Left cardiac atrium (tissue), 4 donors: ENCODE measurements around the gene FADS1. TPM values are rescaled to one million over a fixed set of nuclear protein-coding genes. Genes with fewer than 3 reads are reported as not detected.

Experiments used
- ATAC-seq, 2 donors: fragments of 200-7000 bp; cut with Tn5 transposase; one replicate each; pipeline ENCODE4 v1.9.1; 2020; ENCODE audit warnings: mild to moderate bottlenecking in 2 of 2, moderate library complexity in 2 of 2
- DNase-seq: peaks from one replicate; pipeline ENCODE4 v3.0.0-alpha.2; 2020
- intact Hi-C, 2 donors: fragments of 100-400 bp; cut with DNase I; formaldehyde crosslinking; loops; one replicate each; pipeline versions ENCODE4 v1.14.1 to v1.15.1; 2022 to 2023
- long read RNA-seq: library from polyadenylated mRNA; unstranded; transcript quantifications from one replicate; pipeline ENCODE4 v2.0.0, GENCODE V29; 2021
- total RNA-seq, 2 donors: library from RNA; stranded (reverse); fragmentation: NEBNext Ultra II Directional; extraction: Animal tissue kit (Norgen Biotek cat#: 25700); gene quantifications; one replicate each; pipeline ENCODE4 v1.2.1, GENCODE V29; 2021
- donor health status: DM: no; HTN: yes; CAD: no.
- donor health status: DM: no; HTN: yes; CAD: no; lungs with severe emphysema.
- donor health status: DM: yes; HTN: yes; CAD: no.
- donor health status: Dilated cardiomyopathy.

Gene FADS1
- 10 to 100 TPM; 44.9 to 54.1 TPM for total RNA-seq
- long read RNA-seq, full-length matches to known transcripts: 151 of 181 reads
- long read RNA-seq, partial matches to known transcripts: 17 of 181 reads
- long read RNA-seq, other reads (novel, unspliced or antisense): 13 of 181 reads

DNA sequence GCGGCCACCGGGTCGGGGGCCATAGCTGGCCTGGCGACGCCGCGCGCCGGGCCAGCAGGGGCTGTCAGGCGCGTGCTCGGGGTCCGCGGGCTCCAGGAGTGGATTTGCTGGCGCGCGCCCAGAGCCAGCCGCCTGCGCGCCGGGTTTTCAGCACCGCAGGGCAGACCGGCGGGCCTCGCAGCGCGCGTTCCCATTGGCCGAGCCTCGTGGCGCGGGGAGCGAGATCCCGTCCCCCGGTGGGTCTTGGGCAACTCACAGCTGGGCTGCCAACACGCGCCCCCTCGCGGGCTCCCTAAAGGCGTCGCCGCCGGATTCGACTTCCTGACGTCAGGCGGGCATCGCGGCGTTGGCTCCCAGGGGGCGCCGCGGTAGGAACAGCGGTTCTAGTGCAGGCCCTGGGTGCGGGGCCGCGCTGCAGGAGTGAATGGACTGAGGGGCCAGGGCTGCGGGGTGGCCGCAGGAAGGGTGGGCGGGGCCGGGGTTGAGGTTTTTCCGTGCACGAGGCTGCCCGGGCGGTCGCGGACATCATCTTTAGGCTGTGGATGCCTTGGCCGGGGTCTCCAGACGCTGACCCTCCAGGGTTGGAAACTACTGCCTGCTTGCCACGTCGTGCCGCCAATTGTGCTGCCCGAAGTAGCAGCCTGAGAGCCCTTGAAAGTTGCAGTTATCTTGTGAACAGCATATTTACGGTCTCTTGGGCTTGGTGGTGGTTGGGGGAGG, at the start of gene FADS1:
Gene FADS1, minus strand, starts transcription at position 268 of the 720 bp plus-strand sequence. Its CDS starts 74 bp downstream, at position 194.
- ATAC-seq (peak; percentile 68 to 72), DNase-seq (peak; percentile 94)
- intact Hi-C loops: loop anchor here in 1 of 2 donors (5.0 kb wide), 1 partner anchor 35 kb away; no protein-coding TSS in a partner anchor

DNA sequence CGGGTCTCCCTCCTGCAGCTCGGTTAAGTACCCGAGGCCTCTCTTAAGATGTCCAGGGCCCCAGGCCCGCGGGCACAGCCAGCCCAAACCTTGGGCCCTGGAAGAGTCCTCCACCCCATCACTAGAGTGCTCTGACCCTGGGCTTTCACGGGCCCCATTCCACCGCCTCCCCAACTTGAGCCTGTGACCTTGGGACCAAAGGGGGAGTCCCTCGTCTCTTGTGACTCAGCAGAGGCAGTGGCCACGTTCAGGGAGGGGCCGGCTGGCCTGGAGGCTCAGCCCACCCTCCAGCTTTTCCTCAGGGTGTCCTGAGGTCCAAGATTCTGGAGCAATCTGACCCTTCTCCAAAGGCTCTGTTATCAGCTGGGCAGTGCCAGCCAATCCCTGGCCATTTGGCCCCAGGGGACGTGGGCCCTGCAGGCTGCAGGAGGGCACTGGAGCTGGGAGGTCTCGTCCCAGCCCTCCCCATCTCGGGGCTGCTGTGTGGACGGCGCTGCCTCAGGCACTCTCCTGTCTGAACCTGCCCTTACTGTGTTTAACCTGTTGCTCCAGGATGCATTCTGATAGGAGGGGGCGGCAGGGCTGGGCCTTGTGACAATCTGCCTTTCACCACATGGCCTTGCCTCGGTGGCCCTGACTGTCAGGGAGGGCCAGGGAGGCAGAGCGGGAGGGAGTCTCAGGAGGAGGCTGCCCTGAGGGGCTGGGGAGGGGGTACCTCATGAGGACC, 49.6 kb upstream of the FADS1 start:
- DNase-seq: no peak
- no peak for ATAC-seq
- intact Hi-C loops: loop anchor here in 1 of 2 donors (10.0 kb wide), 1 partner anchor 62 kb away; no protein-coding TSS in a partner anchor

DNA sequence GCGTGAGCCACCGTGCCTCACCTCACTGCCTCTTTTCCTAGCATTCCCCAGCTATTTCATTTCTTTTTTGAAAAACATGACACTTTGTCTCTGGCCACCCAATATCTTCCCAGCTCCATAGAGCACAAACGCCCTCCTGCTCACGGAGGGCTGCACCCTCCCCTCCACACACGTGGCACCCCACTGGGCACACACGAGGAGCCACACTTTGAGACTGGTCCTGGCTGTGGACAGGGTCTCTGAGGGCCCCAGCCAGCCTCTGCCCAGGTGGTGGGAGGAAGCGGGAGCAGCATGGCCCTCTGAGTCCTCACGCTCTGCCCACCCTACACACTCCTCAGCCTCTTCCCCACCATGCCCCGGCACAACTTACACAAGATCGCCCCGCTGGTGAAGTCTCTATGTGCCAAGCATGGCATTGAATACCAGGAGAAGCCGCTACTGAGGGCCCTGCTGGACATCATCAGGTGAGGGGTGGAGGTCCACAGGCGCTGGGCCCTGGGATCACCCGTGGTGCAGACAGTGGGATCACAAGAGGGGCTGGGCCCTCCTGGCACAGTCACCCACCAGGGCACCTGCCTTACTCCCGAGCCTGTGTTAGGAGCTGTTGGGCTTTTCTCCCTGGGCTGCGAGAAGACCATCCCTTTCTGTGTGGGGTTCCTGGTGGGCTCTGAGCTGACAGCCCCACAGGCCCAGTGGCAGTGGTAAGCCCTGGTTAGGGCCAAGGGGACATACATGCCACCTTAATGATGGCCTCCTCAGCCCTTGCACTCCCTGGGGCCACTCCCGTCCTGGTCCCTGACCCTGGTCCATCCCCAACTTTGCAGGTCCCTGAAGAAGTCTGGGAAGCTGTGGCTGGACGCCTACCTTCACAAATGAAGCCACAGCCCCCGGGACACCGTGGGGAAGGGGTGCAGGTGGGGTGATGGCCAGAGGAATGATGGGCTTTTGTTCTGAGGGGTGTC, 48.3 kb upstream of the FADS1 start:
- DNase-seq: no peak
- intact Hi-C loops: loop anchor here in 1 of 2 donors (10.0 kb wide), 1 partner anchor 60 kb away; no protein-coding TSS in a partner anchor

DNA sequence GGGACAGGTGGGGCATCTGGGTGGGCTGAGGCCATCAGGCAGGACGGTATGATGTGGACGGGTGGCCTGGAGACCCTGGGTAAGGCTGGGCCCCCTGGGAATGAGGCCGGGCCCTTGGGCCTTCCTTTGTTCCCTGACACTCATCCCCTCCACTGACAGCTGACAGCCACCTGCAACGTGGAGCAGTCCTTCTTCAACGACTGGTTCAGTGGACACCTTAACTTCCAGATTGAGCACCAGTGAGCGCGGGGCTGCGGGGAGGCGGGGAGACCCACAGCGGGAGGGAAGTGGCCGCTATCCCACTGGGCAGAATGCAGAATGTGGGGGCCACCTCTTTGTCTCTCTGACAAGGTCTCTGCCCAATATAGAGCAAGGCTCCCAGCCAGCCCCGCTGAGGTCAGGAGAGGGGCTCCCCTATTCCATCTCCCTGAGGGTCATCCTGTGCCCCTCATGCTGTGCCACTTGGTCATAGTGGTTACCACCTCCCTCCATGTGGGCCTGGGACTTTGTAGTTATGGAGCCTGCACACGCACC, 46.8 kb upstream of the FADS1 start:
- intact Hi-C loops: loop anchor here in 1 of 2 donors (10.0 kb wide), 1 partner anchor 59 kb away; no protein-coding TSS in a partner anchor
- DNase-seq: no peak
- no peak for ATAC-seq

More for the DNA sequence above, 48.3 kb upstream of the FADS1 start:
- no peak for ATAC-seq

DNA sequence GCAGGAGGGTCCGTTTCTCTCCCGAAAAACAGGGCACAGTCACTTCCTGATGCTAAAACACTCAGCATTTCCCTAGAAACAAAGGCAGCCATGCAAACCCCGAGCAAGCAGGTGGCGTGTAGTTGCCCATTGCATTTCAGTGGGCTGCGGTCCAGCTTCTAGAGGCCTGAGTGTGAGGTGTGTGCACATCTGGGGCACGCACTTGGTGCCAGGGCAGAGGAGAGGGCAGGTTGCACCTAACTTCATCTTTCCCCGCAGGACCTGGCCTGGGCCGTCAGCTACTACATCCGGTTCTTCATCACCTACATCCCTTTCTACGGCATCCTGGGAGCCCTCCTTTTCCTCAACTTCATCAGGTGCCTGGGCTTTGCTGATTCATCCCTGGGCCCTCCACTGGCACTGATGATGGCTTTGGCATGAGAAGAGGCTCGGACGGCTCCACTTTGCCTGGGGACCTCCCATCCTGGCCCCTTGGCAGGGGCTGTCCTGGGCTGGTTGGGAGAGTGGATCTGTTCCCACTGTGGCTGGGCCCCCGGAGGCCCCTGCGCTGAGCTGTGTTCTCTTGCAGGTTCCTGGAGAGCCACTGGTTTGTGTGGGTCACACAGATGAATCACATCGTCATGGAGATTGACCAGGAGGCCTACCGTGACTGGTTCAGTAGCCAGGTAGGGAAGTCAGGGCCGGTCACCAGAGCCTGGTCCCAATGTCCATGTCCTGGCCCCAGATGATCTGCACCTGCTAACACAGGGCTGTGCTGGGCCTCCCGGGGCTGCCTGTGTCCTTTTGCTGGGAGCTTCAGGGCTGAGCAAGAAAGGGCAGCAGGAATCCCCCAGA, 46.1 kb upstream of the FADS1 start:
- no peak for DNase-seq
- intact Hi-C loops: loop anchor here in 1 of 2 donors (10.0 kb wide), 1 partner anchor 58 kb away; no protein-coding TSS in a partner anchor
- no peak for ATAC-seq

DNA sequence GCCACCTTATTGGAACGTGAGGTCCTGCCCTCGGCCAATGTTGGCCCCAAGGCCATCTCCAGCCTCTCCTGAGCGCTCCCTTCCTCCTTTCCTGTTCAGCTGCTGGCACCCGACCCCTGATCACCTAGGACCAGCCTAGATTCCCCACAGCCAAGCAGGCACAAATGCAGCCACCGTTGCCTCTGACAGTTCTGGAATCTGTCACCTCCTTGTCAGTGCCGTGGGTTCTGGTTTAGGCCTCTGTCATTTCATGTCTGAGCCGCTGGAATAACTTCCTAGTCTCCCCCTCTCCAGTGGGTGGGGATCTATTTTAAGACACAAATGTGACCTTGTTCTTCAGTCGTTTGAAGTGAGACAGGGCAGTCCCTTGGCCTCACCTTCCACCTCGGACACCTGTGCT, 44.8 kb upstream of the FADS1 start:
- ATAC-seq: peak; percentile 60 to 61
- intact Hi-C loops: loop anchor here in 1 of 2 donors (10.0 kb wide), 1 partner anchor 57 kb away; no protein-coding TSS in a partner anchor
- DNase-seq: no peak

DNA sequence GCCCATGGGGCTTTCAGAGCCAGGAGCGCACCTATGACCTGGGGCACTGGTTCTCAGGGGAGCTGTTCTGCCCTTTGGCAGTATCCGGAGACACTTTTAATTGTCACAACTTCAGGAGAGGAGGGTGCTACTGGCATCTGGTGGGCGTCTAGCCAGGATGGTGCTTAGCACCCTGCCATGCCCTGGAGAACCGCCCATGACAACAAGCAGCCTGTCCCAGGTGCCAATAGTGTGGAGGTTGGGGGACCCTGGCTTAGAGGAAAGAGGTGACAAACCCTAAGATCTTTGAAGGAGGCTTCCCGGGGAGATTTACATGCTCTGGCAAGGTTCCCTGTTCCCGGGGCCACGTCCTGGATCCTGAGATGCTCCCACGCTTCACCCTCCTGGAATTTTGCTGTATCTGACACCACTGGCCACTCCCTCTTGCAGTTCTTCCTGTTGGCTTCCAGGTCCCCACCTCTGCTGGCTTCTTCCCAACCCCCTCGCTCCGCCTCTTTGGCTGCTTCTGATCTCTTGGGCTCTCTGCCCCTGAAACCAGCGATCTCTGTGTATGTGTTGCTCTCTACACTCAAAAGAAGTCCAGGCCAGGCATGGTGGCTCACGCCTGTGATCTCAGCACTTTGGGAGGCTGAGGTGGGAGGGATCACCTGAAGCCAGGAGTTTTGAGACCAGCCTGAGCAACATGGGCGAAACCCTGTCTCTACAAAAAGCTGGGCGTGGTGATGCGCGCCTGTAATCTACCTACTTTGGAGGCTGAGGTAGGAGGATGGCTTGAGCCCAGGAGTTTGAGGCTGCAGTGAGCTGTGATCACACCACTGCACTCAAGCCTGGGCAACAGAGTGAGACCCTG, 43.5 kb upstream of the FADS1 start:
- intact Hi-C loops: loop anchor here in 1 of 2 donors (10.0 kb wide), 1 partner anchor 55 kb away; no protein-coding TSS in a partner anchor
- ATAC-seq: peak; percentile 71 to 79
- peak; percentile 81 for DNase-seq

DNA sequence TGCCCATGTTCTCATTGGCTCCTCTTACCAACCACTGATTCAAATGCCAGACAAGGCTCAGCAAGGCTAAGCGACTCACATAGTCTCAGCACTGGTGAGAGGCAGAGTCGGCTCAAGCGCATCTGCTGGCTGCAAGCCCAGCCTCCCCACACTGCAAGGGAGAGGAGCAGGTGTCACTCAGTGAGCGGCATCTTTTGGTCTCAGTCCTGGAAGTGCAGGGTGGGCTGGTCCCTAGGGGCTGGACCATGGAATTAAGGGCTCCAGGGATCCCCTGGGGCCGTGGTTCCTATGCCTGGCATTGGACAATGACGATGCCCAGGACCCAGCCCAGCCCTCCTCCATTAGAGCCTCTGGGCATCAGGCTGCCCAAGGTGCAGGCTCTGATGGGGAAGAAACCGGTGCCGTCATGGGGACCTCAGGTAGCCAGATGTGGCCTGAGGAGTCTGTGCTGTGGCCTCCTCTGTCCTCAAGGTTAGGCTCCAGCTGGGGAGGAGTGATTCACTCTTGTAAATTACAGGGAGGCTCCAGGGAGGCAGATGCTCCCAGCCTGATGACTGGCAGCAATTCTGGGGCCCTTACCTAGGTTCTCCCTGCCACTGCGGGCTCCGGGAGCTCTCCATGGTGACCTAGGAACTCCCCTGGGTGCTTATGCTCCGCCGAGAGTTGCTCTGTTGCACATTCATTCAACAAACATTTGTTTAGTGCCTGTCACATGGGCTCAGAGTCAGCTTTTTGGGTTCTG, 39.3 kb upstream of the FADS1 start:
- DNase-seq (no peak), ATAC-seq (no peak)
- intact Hi-C loops: no loop called here

DNA sequence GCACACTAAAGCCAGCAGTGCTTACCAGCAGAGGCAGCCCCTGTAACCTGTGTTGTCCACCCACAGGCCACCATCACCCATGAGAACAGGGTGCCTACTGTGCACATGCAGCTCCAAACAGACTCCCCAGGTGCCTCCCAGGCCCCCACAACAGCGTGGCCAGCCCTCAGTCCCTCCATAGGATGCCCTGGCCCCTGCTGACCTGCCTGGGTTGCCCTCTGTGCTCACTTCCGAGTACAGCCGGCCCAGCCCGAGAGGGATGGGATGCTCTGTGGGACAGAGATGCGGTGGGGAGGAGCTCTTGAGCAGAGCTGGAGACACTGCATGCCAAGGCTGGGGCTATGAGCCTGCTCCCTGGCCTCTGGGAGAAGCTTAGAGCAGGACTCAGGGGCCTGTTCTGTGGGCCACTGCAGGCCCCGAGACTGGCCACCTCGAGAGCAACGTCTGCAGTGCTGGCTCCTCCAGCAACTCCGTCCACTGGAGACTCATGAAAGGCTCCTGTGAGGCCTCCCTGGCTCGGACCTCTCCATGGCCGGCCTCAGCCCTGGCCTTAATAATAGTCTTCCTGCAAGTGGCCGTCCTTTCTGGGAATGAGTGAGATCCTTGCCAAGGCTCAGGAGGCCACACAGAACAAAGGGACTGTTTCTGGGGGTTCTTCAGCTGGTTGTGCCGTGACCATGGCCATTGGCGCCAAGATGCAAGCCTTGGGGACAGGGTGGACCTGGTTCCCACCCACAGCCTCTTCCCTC, 38.3 kb upstream of the FADS1 start:
- intact Hi-C loops: loop anchor here in 1 of 2 donors (5.0 kb wide), 1 partner anchor 38 kb away; the partner anchor contains the start of gene FADS1
- DNase-seq: no peak
- no peak for ATAC-seq

DNA sequence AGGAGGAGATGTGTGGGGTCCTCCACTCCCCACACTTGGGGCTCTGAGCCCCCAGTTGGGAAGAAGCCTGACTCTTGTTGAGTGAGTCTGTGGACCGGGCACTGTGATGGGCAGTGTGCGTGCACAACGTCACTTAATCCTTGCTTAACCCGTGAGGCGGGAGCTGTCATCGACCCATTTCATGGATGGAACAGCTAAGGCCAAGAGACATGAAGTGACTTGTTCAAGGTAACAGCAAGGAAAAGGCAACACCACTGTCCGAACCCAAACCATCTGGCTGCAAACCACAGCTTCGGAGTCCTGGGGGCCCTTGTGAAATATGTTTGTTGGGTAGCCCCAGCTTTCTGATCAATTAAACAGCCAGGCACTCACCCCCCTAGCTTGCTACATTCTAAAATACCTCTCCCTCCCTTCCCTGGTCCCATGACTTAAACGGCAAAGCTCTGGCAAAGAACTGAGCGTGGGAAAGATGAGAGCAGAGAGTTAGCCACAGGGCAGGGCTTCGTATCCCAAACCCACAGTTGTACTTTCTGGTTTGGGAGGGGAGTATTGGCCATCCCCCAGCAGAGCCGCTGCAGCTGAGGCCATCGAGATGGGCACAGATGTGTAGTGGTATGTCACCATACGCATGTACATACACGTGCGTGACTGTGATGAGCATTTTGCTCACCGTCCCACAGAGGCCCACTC, 37.5 kb upstream of the FADS1 start:
- no peak for DNase-seq
- ATAC-seq: no peak
- intact Hi-C loops: loop anchor here in 1 of 2 donors (5.0 kb wide), 1 partner anchor 37 kb away; the partner anchor contains the start of gene FADS1

DNA sequence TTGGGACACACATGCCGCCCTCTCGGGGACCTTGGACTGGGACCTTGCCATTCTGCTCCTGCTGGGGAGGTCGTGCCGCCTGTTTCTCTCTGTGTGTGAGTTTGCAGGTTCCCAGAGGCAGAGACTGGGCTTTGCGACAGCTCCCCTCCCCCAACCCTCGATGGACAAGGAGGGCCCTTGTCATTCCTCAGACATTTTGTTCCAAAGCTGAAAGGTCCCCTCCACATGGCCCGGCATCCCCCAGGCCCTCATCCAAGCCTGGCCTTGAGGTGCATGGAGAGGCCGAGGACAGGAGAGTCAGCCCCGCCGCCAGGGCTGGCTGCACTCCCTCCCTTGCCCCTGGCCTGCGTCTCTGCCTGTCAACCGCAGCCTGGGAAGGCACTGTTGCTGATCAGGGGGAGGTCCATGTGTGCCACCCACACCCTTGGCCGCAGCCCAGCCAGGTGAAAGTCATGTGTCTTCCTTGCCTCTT, 36.9 kb upstream of the FADS1 start:
- ATAC-seq (peak in 1 of 2 donors; percentile 50), DNase-seq (no peak)
- intact Hi-C loops: loop anchor here in 1 of 2 donors (5.0 kb wide), 1 partner anchor 36 kb away; the partner anchor contains the start of gene FADS1

DNA sequence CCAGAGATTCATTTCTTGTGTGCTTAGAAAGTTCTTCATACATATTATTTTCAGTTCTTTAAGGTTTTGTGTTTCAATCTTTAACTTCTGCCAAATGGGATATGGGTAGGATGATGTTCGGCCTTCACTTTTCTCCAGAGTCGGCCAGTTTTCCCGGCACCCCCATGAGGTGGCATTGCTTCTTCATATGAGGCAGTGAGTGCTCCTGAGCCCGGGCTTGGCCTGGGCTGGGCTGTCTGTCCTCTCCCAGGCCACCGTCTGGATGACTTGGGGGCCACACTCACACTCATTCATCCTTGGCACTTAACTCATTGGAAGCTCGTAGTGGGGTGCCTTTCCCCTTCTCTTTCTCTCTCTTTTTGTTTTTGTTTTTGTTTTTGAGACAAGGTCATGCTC, 35.1 kb upstream of the FADS1 start:
- intact Hi-C loops: loop anchor here in 1 of 2 donors (5.0 kb wide), 1 partner anchor 35 kb away; the partner anchor contains the start of gene FADS1
- ATAC-seq (no peak), DNase-seq (no peak)

DNA sequence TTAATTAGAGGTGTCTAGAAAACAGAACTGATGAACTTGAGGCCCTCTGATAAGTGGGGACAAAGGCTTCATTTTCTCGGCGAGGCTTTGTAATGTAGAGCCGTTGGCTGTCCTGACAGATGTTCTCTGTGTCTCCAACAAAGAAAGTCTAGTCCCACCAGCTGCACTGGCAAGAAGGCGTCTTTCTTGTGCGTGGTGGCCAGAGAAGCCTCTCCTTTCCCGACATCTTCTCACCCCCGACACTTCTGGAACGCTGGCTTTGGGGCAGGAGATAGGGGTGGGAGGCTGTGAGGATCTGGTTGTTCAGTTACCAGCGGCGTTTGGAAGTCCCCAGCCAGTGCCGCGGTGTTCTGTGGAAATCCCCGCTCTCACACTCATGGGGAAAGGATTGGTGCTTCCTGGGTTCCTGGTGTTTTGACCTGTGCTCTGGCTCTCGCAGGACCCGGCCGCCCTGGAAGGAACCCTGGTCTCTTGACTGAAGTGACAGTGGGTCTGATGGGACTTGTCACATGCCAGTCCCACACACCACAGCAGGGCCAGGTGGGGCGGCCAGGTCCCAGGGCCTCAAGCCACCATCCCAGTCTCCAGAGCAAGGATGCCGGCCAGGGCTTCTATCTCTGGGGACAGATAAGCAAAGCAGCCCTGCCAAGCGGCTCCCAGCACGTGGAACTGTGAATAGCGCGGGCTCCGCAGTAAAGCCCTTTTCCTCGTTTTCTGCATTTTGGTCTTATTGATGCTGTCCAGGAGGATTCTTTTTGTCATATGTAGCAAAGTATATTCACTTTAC, 34.5 kb upstream of the FADS1 start:
- DNase-seq (peak; percentile 61), ATAC-seq (peak; percentile 77 to 84)
- intact Hi-C loops: loop anchor here in 1 of 2 donors (5.0 kb wide), 1 partner anchor 34 kb away; the partner anchor contains the start of gene FADS1
